K562 (cell line): ENCODE data around the gene TSPAN16. TPM values are rescaled to one million over a fixed set of nuclear protein-coding genes. Genes with fewer than 3 reads are reported as not detected.

ENCODE experiments used
- AFF1 ChIP-seq, 2 experiments: fragments of 450-650 bp; IDR thresholded peaks; 2 replicates each; pipeline ENCODE4 v1.6.1; 2018; ENCODE audit warnings: mild to moderate bottlenecking in 2 of 2, low read depth in 1 of 2; ENCODE audit not compliant: partially characterized antibody in 2 of 2
- ARID2 ChIP-seq: fragments of 450-650 bp; IDR thresholded peaks from 2 replicates; pipeline ENCODE4 v1.6.1; 2017; ENCODE audit warnings: antibody characterized with exemption, mild to moderate bottlenecking
- ARNT ChIP-seq, 2 experiments: fragments of 450-650 bp; IDR thresholded peaks; 2 replicates each; pipeline ENCODE4 v1.6.1; 2016; ENCODE audit warnings: mild to moderate bottlenecking in 1 of 2
- CBX3 ChIP-seq, 2 experiments: IDR thresholded peaks; 1 replicate in 1 of 2; 2 replicates in 1 of 2; pipeline ENCODE4 v1.6.1; 2012; ENCODE audit warnings: inconsistent platforms in 2 of 2, low read length in 2 of 2, borderline replicate concordance in 1 of 2, control low read depth in 1 of 2
- ESRRA ChIP-seq: fragments of 450-650 bp; IDR thresholded peaks from 2 replicates; pipeline ENCODE4 v1.6.1; 2014; ENCODE audit warnings: low read depth, mild to moderate bottlenecking, moderate library complexity, borderline replicate concordance
- ESRRB ChIP-seq: fragments of 250-450 bp; sonication (Bioruptor Pico); IDR thresholded peaks from 2 replicates; pipeline ENCODE4 v1.5.0; 2020; ENCODE audit warnings: mild to moderate bottlenecking, moderate library complexity, borderline replicate concordance
- FOSL1 ChIP-seq: fragments of 200-800 bp; sonication (Bioruptor generic); conservative IDR thresholded peaks from 2 replicates; pipeline ENCODE4 v1.6.1; 2016; ENCODE audit warnings: missing genetic modification characterization, missing compliant biosample characterization
- FOXK2 ChIP-seq, 2 experiments: fragments of 450-650 bp; IDR thresholded peaks in 1 of 2; conservative IDR thresholded peaks in 1 of 2; 2 replicates each; pipeline ENCODE4 v1.6.1; 2016; ENCODE audit warnings: low read depth in 2 of 2, mild to moderate bottlenecking in 1 of 2
- HDAC1 ChIP-seq, 2 experiments: fragments of 450-650 bp; IDR thresholded peaks; 2 replicates each; pipeline ENCODE4 v1.6.1; 2016 to 2017; ENCODE audit warnings: inconsistent platforms in 1 of 2, mild to moderate bottlenecking in 1 of 2, moderate library complexity in 1 of 2
- HDAC2 ChIP-seq: fragments of 450-650 bp; IDR thresholded peaks from 2 replicates; pipeline ENCODE4 v1.6.1; 2016; ENCODE audit warnings: mild to moderate bottlenecking
- KAT7 ChIP-seq: sonication (generic); formaldehyde crosslinking; IDR thresholded peaks from 2 replicates; pipeline ENCODE4 v1.8.0; 2022; ENCODE audit warnings: missing genetic modification reagents, mild to moderate bottlenecking, borderline replicate concordance
- MNT ChIP-seq, 2 experiments: fragments of 450-650 bp; conservative IDR thresholded peaks; 2 replicates each; pipeline ENCODE4 v1.6.1; 2017; ENCODE audit warnings: mild to moderate bottlenecking in 2 of 2, moderate library complexity in 2 of 2
- NEUROD1 ChIP-seq: fragments of 150-350 bp; IDR thresholded peaks from 2 replicates; pipeline ENCODE4 v1.6.1; 2014; ENCODE audit warnings: borderline replicate concordance, low read length, low read depth; ENCODE audit not compliant: partially characterized antibody
- NFE2 ChIP-seq: IDR thresholded peaks from 2 replicates; pipeline ENCODE4 v1.6.1; 2014; ENCODE audit warnings: antibody characterized with exemption, low read depth
- NR2C1 ChIP-seq, 2 experiments: fragments of 450-650 bp; IDR thresholded peaks; 2 replicates each; pipeline ENCODE4 v1.6.1; 2017; ENCODE audit warnings: mild to moderate bottlenecking in 2 of 2, antibody characterized with exemption in 1 of 2, inconsistent platforms in 1 of 2, missing compliant biosample characterization in 1 of 2, missing genetic modification characterization in 1 of 2
- PTRF ChIP-seq: fragments of 450-650 bp; IDR thresholded peaks from 2 replicates; pipeline ENCODE4 v1.6.1; 2016; ENCODE audit warnings: mild to moderate bottlenecking, missing genetic modification characterization, missing compliant biosample characterization
- SMARCA4 ChIP-seq: fragments of 450-650 bp; IDR thresholded peaks from 2 replicates; pipeline ENCODE4 v1.6.1; 2016
- TAF15 ChIP-seq: fragments of 200-400 bp; formaldehyde crosslinking; IDR thresholded peaks from 2 replicates; pipeline ENCODE4 v1.6.1; 2017; ENCODE audit warnings: mild to moderate bottlenecking, low read depth, low read length, moderate library complexity
- TAF9B ChIP-seq: fragments of 450-650 bp; IDR thresholded peaks from 2 replicates; pipeline ENCODE4 v1.6.1; 2018; ENCODE audit warnings: mild to moderate bottlenecking; ENCODE audit not compliant: partially characterized antibody
- XRCC5 ChIP-seq: fragments of 200-400 bp; formaldehyde crosslinking; IDR thresholded peaks from 2 replicates; pipeline ENCODE4 v1.6.1; 2017; ENCODE audit warnings: low read depth, mild to moderate bottlenecking, low read length
- ZNF121 ChIP-seq: sonication (generic); formaldehyde crosslinking; conservative IDR thresholded peaks from 2 replicates; pipeline ENCODE4 v1.8.0; 2022; ENCODE audit warnings: missing genetic modification reagents
- ZNF224 ChIP-seq: sonication (generic); formaldehyde crosslinking; IDR thresholded peaks from 2 replicates; pipeline ENCODE4 v1.8.0; 2022; ENCODE audit warnings: mild to moderate bottlenecking, missing genetic modification reagents
- ZNF232 ChIP-seq: sonication (generic); formaldehyde crosslinking; IDR thresholded peaks from 2 replicates; pipeline ENCODE4 v1.8.0; 2022; ENCODE audit warnings: mild to moderate bottlenecking, missing genetic modification reagents
- polyA plus RNA-seq, 8 experiments: library from polyadenylated mRNA; depleted of rRNA in 4 of 8; stranded (reverse) in 5 of 8; unstranded in 3 of 8; fragments of >200 nt; fragmentation: Nextera tagmentation in 2 of 8; fragmentation: Illumina TruSeq in 1 of 8; extraction: Ambion mirVana in 2 of 8; extraction: Trizol in 1 of 8; gene quantifications; 2 replicates each; pipeline versions ENCODE4 v1.2.1 to v1.2.3, GENCODE V29; 2011 to 2014; ENCODE audit warnings: inconsistent platforms in 1 of 8, missing spikeins in 1 of 8
- total RNA-seq, 7 experiments: library from RNA; depleted of rRNA in 6 of 7; stranded (reverse); fragments of >200 nt in 6 of 7; fragmentation: Illumina TruSeq in 2 of 7; extraction: Trizol in 2 of 7; gene quantifications; 2 replicates each; pipeline versions ENCODE4 v1.2.1 to v1.2.3, GENCODE V29; 2011 to 2021; ENCODE audit warnings: low replicate concordance in 1 of 7

The TSPAN16 gene
- total and polyA plus RNA-seq, 9 of the 15 experiments (the other 6 are each of a cell fraction or from before 2014, with no cell fraction given) = not detected

GRCh38 chr19:11346104-11346940, 50.4 kb downstream of the TSPAN16 start, which contains the start of the genes CCDC159 and TMEM205 (continued):
- TF ChIP-seq AFF1 (IDR thresholded peaks at IDR 0.05; ENCODE audit: low read depth in 1 of 2, partially characterized antibody in 2 of 2) = no peak
- TF ChIP-seq HDAC1 (IDR thresholded peaks at IDR 0.05) = no peak
- TF ChIP-seq TAF15 = no peak
- 0 out of 2 replicates have a peak, but pooled peaks have one; percentile 26 for TF ChIP-seq ZNF232 (CRISPR knock-in tag)
- TF ChIP-seq NEUROD1 = peak; percentile 92
- no peak for TF ChIP-seq NFE2
- TF ChIP-seq ESRRB (CRISPR knock-in tag) = no peak
- TF ChIP-seq PTRF = no peak
- TF ChIP-seq SMARCA4 = 0 out of 2 replicates have a peak, but pooled peaks have one; percentile 5
- TF ChIP-seq ARID2 = no peak
- no peak for TF ChIP-seq ESRRA
- 0 out of 2 replicates have a peak, but pooled peaks have one; percentile 35 for TF ChIP-seq KAT7
- peak; percentile 49 to 65; a peak in 3 of 4 replicates for TF ChIP-seq FOXK2 (conservative IDR thresholded peaks at IDR 0.05 in 1 of 2, IDR thresholded peaks at IDR 0.05 in 1 of 2; ENCODE audit: low read depth in 2 of 2)
- TF ChIP-seq ARNT (IDR thresholded peaks at IDR 0.05) = no peak
- TF ChIP-seq MNT (conservative IDR thresholded peaks at IDR 0.05) = peak; percentile 52 to 62; a peak in 1 of 4 replicates
- TF ChIP-seq HDAC2 = no peak; the same call in 1 of the 2 replicates
- no peak for TF ChIP-seq ZNF121 (CRISPR knock-in tag)
- no peak for TF ChIP-seq TAF9B
- no peak for TF ChIP-seq NR2C1 (IDR thresholded peaks at IDR 0.05)
- TF ChIP-seq NR2C1 (tag; IDR thresholded peaks at IDR 0.05) = no peak
- TF ChIP-seq ZNF224 (CRISPR knock-in tag) = no peak
- peak in 1 of 2 experiments; percentile 63; a peak in 1 of 3 replicates for TF ChIP-seq CBX3 (IDR thresholded peaks at IDR 0.05; ENCODE audit: borderline replicate concordance in 1 of 2, low read length in 2 of 2)
- TF ChIP-seq XRCC5 = no peak; the same call in 1 of the 2 replicates
- peak; percentile 91 for TF ChIP-seq FOSL1 (tag)
